ENCODE measurements around the gene CASP6. TPM values are rescaled to one million over a fixed set of nuclear protein-coding genes. Genes with fewer than 3 reads are reported as not detected.

CASP6 gene
- total RNA-seq, result 43.3 and 46.8 TPM in 2 replicates

GRCh38 chr4:109702950-109703663 is at the start of gene CASP6:
Gene CASP6 (minus strand): TSS chr4:109703445. CDS start chr4:109703395, 50 bp downstream.
- DNase-seq (ENCODE audit: low read depth, low spot score), result peak; percentile 35

- DNase-seq (ENCODE audit: low read depth, low spot score), result no peak
Observed at GRCh38 chr4:109752525-109752924, 49.3 kb upstream of the CASP6 start.

GRCh38 chr4:109751852-109752251 is 48.6 kb upstream of the CASP6 start:
- DNase-seq (ENCODE audit: low read depth, low spot score), result no peak

- DNase-seq (ENCODE audit: low read depth, low spot score), result no peak
Observed at GRCh38 chr4:109750652-109751244, 47.5 kb upstream of the CASP6 start.

GRCh38 chr4:109749388-109750082 is 46.3 kb upstream of the CASP6 start:
- no peak for DNase-seq (ENCODE audit: low read depth, low spot score)

GRCh38 chr4:109748114-109748513 is 44.9 kb upstream of the CASP6 start:
- DNase-seq (ENCODE audit: low read depth, low spot score), result no peak

- no peak for DNase-seq (ENCODE audit: low read depth, low spot score)
Observed at GRCh38 chr4:109746728-109747127, 43.5 kb upstream of the CASP6 start.

GRCh38 chr4:109745830-109746229 is 42.6 kb upstream of the CASP6 start:
- no peak for DNase-seq (ENCODE audit: low read depth, low spot score)

- DNase-seq (ENCODE audit: low read depth, low spot score), result no peak
Observed at GRCh38 chr4:109739547-109739946, 36.3 kb upstream of the CASP6 start.

GRCh38 chr4:109738104-109738872 is 35.0 kb upstream of the CASP6 start:
- DNase-seq (ENCODE audit: low read depth, low spot score), result no peak

GRCh38 chr4:109735566-109736365 is 32.5 kb upstream of the CASP6 start:
- DNase-seq (ENCODE audit: low read depth, low spot score), result no peak

GRCh38 chr4:109733728-109734127 is 30.5 kb upstream of the CASP6 start:
- no peak for DNase-seq (ENCODE audit: low read depth, low spot score)

GRCh38 chr4:109730619-109731545 is 27.6 kb upstream of the CASP6 start:
- no peak for DNase-seq (ENCODE audit: low read depth, low spot score)

GRCh38 chr4:109729718-109730618 is 26.7 kb upstream of the CASP6 start, which contains the start of gene PLA2G12A:
Gene PLA2G12A (minus strand): TSS chr4:109730070. CDS start chr4:109729809, 261 bp downstream.
- DNase-seq (ENCODE audit: low read depth, low spot score), result peak; percentile 13

GRCh38 chr4:109729117-109729717 is 26.0 kb upstream of the CASP6 start:
- no peak for DNase-seq (ENCODE audit: low read depth, low spot score)

GRCh38 chr4:109728385-109728784 is 25.1 kb upstream of the CASP6 start:
- DNase-seq (ENCODE audit: low read depth, low spot score), result no peak

- DNase-seq (ENCODE audit: low read depth, low spot score), result no peak
Observed at GRCh38 chr4:109723110-109723509, 19.9 kb upstream of the CASP6 start.

GRCh38 chr4:109722357-109722756 is 19.1 kb upstream of the CASP6 start:
- no peak for DNase-seq (ENCODE audit: low read depth, low spot score)
